Measurements from ENCODE around the gene PLEKHG4B.

GRCh38 chr5:82570-82969 lies 9.4 kb upstream of the PLEKHG4B start:
- no peak for TF ChIP-seq SP1 (IDR thresholded peaks at IDR 0.05)
- TF ChIP-seq CTCF (IDR thresholded peaks at IDR 0.05; ENCODE audit: low read depth, low read length, missing input control): no peak
- no peak for TF ChIP-seq JUND (IDR thresholded peaks at IDR 0.05)
- TF ChIP-seq ATF3 (IDR thresholded peaks at IDR 0.05): no peak
- TF ChIP-seq YY1 (IDR thresholded peaks at IDR 0.05): no peak
- no peak for TF ChIP-seq ZBTB33 (IDR thresholded peaks at IDR 0.05)
- TF ChIP-seq REST (IDR thresholded peaks at IDR 0.05): no peak
- no peak for TF ChIP-seq RAD21 (IDR thresholded peaks at IDR 0.05)
- no peak for TF ChIP-seq MAX (IDR thresholded peaks at IDR 0.05)
- TF ChIP-seq TAF1 (conservative IDR thresholded peaks at IDR 0.05): no peak
- no peak for TF ChIP-seq EGR1 (IDR thresholded peaks at IDR 0.05; ENCODE audit: low read depth in 2 of 2)
- no peak for TF ChIP-seq RXRA (IDR thresholded peaks at IDR 0.05)
- no peak for TF ChIP-seq NR2F2 (IDR thresholded peaks at IDR 0.05)
